K562 (cell line): ENCODE measurements around the gene BIVM. TPM values are rescaled to one million over a fixed set of nuclear protein-coding genes. Genes with fewer than 3 reads are reported as not detected.

ENCODE experiments used
- ARID4B ChIP-seq: sonication (generic); formaldehyde crosslinking; IDR thresholded peaks from 2 replicates; pipeline ENCODE4 v1.8.0; 2022; ENCODE audit warnings: mild to moderate bottlenecking, missing genetic modification reagents
- FOXM1 ChIP-seq, 2 experiments: fragments of 450-650 bp in 1 of 2; sonication (generic) in 1 of 2; formaldehyde crosslinking in 1 of 2; IDR thresholded peaks; 2 replicates each; pipeline versions ENCODE4 v1.6.1 to v1.9.0; 2017 to 2022; ENCODE audit warnings: low read depth in 2 of 2, mild to moderate bottlenecking in 2 of 2, missing genetic modification reagents in 1 of 2, moderate library complexity in 1 of 2
- HINFP ChIP-seq: fragments of 450-650 bp; conservative IDR thresholded peaks from 2 replicates; pipeline ENCODE4 v1.6.1; 2016; ENCODE audit warnings: missing genetic modification characterization, low read depth, mild to moderate bottlenecking, control low read depth, missing compliant biosample characterization
- JUNB ChIP-seq: fragments of 450-650 bp; formaldehyde crosslinking; conservative IDR thresholded peaks from 2 replicates; pipeline ENCODE4 v1.4.0; 2020; ENCODE audit warnings: mild to moderate bottlenecking
- TAF15 ChIP-seq: fragments of 200-400 bp; formaldehyde crosslinking; IDR thresholded peaks from 2 replicates; pipeline ENCODE4 v1.6.1; 2017; ENCODE audit warnings: mild to moderate bottlenecking, low read depth, low read length, moderate library complexity
- polyA plus RNA-seq, 8 experiments: library from polyadenylated mRNA; depleted of rRNA in 4 of 8; stranded (reverse) in 5 of 8; unstranded in 3 of 8; fragments of >200 nt; fragmentation: Nextera tagmentation in 2 of 8; fragmentation: Illumina TruSeq in 1 of 8; extraction: Ambion mirVana in 2 of 8; extraction: Trizol in 1 of 8; gene quantifications; 2 replicates each; pipeline versions ENCODE4 v1.2.1 to v1.2.3, GENCODE V29; 2011 to 2014; ENCODE audit warnings: inconsistent platforms in 1 of 8, missing spikeins in 1 of 8
- total RNA-seq, 7 experiments: library from RNA; depleted of rRNA in 6 of 7; stranded (reverse); fragments of >200 nt in 6 of 7; fragmentation: Illumina TruSeq in 2 of 7; extraction: Trizol in 2 of 7; gene quantifications; 2 replicates each; pipeline versions ENCODE4 v1.2.1 to v1.2.3, GENCODE V29; 2011 to 2021; ENCODE audit warnings: low replicate concordance in 1 of 7

The BIVM gene
- total and polyA plus RNA-seq, 9 of the 15 experiments (the other 6 are each of a cell fraction or from before 2014, with no cell fraction given), result 3.6 to 23.1 (median 16.8) TPM

- no peak for TF ChIP-seq ARID4B (CRISPR knock-in tag)
- no peak for TF ChIP-seq JUNB (CRISPR knock-in tag)
- no peak for TF ChIP-seq HINFP (tag)
- TF ChIP-seq TAF15, result no peak
- TF ChIP-seq FOXM1 (IDR thresholded peaks at IDR 0.05; ENCODE audit: low read depth), result no peak
- TF ChIP-seq FOXM1 (CRISPR knock-in tag; IDR thresholded peaks at IDR 0.05; ENCODE audit: low read depth), result no peak
- TF ChIP-seq, all 486 proteins: peak for 0
Measured at GRCh38 chr13:102776271-102776670, 22.6 kb upstream of the BIVM start (continued).
